H1 (cell line): ENCODE results near the gene MMP15. TPM values are rescaled to one million over a fixed set of nuclear protein-coding genes. Genes with fewer than 3 reads are reported as not detected.

Experiments
- ASH2L ChIP-seq: fragments of 200-600, 300-600 bp; sonication (generic); IDR thresholded peaks from one replicate; pipeline ENCODE4 v1.7.1; 2017; ENCODE audit warnings: low read length
- CTCF ChIP-seq, 3 experiments: IDR thresholded peaks; 1 replicate in 2 of 3; 2 replicates in 1 of 3; pipeline versions ENCODE4 v1.5.1 to v1.6.1; 2011; ENCODE audit warnings: low read length in 3 of 3, mild to moderate bottlenecking in 3 of 3, inconsistent platforms in 2 of 3, low read depth in 1 of 3, moderate library complexity in 1 of 3; ENCODE audit not compliant: insufficient read depth in 1 of 3; ENCODE audit errors: control extremely low read depth in 1 of 3
- EGR1 ChIP-seq: IDR thresholded peaks from 2 replicates; pipeline ENCODE4 v1.6.1; 2011; ENCODE audit warnings: low read depth, low read length, borderline replicate concordance
- NANOG ChIP-seq: IDR thresholded peaks from 2 replicates; pipeline ENCODE4 v1.6.1; 2011; ENCODE audit warnings: low read length, low read depth, mild to moderate bottlenecking, inconsistent platforms; ENCODE audit not compliant: insufficient read depth, poor library complexity, severe bottlenecking
- PHF8 ChIP-seq: fragments of 200-600 bp; sonication (generic); conservative IDR thresholded peaks from 2 replicates; pipeline ENCODE4 v1.7.1; 2012; ENCODE audit warnings: low read depth, mild to moderate bottlenecking, inconsistent platforms, low read length, moderate library complexity
- POLR2AphosphoS5 ChIP-seq: IDR thresholded peaks from 2 replicates; pipeline ENCODE4 v1.6.1; 2011; ENCODE audit warnings: low read depth, low read length
- polyA plus RNA-seq, 7 experiments: library from polyadenylated mRNA; depleted of rRNA in 3 of 7; stranded (reverse) in 5 of 7; unstranded in 2 of 7; fragments of >200 nt in 5 of 7; fragments of 200-250 nt in 2 of 7; gene quantifications; 1 replicate in 5 of 7; 2 replicates in 1 of 7; 4 replicates in 1 of 7; pipeline versions ENCODE4 v1.2.1 to v1.2.3, GENCODE V29; 2011 to 2013; ENCODE audit warnings: missing spikeins in 2 of 7, mixed read lengths in 2 of 7
- total RNA-seq: library from RNA; stranded (reverse); fragmentation: NEBNext Ultra II Directional; extraction: Animal tissue kit (Norgen Biotek cat#: 25700); gene quantifications from 2 replicates; pipeline ENCODE4 v1.2.1, GENCODE V29; 2021
- TF ChIP-seq, protein P1 (sequence below): fragments of 300-600 bp; sonication (generic); IDR thresholded peaks from 2 replicates; pipeline ENCODE4 v1.7.1; 2012; ENCODE audit warnings: low read length, moderate library complexity, mild to moderate bottlenecking, inconsistent platforms; ENCODE audit not compliant: insufficient replicate concordance
- TF ChIP-seq, protein P2 (sequence below): IDR thresholded peaks from 2 replicates; pipeline ENCODE4 v1.6.1; 2012; ENCODE audit warnings: inconsistent platforms

MMP15 gene
- total and polyA plus RNA-seq, 2 of the 8 experiments (the other 6 are each of a cell fraction or from before 2014, with no cell fraction given): 38.5 to 42.2 TPM

GRCh38 chr16:58026705-58027160, 1.2 kb downstream of the MMP15 start (continued):
- TF ChIP-seq, protein P1, sequence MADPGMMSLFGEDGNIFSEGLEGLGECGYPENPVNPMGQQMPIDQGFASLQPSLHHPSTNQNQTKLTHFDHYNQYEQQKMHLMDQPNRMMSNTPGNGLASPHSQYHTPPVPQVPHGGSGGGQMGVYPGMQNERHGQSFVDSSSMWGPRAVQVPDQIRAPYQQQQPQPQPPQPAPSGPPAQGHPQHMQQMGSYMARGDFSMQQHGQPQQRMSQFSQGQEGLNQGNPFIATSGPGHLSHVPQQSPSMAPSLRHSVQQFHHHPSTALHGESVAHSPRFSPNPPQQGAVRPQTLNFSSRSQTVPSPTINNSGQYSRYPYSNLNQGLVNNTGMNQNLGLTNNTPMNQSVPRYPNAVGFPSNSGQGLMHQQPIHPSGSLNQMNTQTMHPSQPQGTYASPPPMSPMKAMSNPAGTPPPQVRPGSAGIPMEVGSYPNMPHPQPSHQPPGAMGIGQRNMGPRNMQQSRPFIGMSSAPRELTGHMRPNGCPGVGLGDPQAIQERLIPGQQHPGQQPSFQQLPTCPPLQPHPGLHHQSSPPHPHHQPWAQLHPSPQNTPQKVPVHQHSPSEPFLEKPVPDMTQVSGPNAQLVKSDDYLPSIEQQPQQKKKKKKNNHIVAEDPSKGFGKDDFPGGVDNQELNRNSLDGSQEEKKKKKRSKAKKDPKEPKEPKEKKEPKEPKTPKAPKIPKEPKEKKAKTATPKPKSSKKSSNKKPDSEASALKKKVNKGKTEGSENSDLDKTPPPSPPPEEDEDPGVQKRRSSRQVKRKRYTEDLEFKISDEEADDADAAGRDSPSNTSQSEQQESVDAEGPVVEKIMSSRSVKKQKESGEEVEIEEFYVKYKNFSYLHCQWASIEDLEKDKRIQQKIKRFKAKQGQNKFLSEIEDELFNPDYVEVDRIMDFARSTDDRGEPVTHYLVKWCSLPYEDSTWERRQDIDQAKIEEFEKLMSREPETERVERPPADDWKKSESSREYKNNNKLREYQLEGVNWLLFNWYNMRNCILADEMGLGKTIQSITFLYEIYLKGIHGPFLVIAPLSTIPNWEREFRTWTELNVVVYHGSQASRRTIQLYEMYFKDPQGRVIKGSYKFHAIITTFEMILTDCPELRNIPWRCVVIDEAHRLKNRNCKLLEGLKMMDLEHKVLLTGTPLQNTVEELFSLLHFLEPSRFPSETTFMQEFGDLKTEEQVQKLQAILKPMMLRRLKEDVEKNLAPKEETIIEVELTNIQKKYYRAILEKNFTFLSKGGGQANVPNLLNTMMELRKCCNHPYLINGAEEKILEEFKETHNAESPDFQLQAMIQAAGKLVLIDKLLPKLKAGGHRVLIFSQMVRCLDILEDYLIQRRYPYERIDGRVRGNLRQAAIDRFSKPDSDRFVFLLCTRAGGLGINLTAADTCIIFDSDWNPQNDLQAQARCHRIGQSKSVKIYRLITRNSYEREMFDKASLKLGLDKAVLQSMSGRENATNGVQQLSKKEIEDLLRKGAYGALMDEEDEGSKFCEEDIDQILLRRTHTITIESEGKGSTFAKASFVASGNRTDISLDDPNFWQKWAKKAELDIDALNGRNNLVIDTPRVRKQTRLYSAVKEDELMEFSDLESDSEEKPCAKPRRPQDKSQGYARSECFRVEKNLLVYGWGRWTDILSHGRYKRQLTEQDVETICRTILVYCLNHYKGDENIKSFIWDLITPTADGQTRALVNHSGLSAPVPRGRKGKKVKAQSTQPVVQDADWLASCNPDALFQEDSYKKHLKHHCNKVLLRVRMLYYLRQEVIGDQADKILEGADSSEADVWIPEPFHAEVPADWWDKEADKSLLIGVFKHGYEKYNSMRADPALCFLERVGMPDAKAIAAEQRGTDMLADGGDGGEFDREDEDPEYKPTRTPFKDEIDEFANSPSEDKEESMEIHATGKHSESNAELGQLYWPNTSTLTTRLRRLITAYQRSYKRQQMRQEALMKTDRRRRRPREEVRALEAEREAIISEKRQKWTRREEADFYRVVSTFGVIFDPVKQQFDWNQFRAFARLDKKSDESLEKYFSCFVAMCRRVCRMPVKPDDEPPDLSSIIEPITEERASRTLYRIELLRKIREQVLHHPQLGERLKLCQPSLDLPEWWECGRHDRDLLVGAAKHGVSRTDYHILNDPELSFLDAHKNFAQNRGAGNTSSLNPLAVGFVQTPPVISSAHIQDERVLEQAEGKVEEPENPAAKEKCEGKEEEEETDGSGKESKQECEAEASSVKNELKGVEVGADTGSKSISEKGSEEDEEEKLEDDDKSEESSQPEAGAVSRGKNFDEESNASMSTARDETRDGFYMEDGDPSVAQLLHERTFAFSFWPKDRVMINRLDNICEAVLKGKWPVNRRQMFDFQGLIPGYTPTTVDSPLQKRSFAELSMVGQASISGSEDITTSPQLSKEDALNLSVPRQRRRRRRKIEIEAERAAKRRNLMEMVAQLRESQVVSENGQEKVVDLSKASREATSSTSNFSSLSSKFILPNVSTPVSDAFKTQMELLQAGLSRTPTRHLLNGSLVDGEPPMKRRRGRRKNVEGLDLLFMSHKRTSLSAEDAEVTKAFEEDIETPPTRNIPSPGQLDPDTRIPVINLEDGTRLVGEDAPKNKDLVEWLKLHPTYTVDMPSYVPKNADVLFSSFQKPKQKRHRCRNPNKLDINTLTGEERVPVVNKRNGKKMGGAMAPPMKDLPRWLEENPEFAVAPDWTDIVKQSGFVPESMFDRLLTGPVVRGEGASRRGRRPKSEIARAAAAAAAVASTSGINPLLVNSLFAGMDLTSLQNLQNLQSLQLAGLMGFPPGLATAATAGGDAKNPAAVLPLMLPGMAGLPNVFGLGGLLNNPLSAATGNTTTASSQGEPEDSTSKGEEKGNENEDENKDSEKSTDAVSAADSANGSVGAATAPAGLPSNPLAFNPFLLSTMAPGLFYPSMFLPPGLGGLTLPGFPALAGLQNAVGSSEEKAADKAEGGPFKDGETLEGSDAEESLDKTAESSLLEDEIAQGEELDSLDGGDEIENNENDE: no peak
- no peak for TF ChIP-seq NANOG
- no peak for TF ChIP-seq EGR1
- 0 out of 2 replicates have a peak, but pooled peaks have one; percentile 1 for TF ChIP-seq PHF8
- TF ChIP-seq CTCF (IDR thresholded peaks at IDR 0.05; ENCODE audit: control extremely low read depth in 1 of 3, insufficient read depth in 1 of 3, low read depth in 1 of 3, low read length in 3 of 3): peak in 1 of 3 experiments; percentile 0; a peak in 1 of 4 replicates
- peak; percentile 19 for TF ChIP-seq ASH2L
- TF ChIP-seq, protein P2, sequence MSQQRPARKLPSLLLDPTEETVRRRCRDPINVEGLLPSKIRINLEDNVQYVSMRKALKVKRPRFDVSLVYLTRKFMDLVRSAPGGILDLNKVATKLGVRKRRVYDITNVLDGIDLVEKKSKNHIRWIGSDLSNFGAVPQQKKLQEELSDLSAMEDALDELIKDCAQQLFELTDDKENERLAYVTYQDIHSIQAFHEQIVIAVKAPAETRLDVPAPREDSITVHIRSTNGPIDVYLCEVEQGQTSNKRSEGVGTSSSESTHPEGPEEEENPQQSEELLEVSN: no peak
- no peak for TF ChIP-seq POLR2AphosphoS5
